Right forelimb (tissue), 1 donor: ENCODE measurements around the gene INVS.
"Not testable (repeated sequence)": the region's sequence is repeated elsewhere in the genome, so short reads cannot be mapped to it uniquely, and the experiment has no call there.

Experiments
- DNase-seq: peaks from one replicate; pipeline ENCODE4 v3.0.0-alpha.2; 2018

The INVS gene

GRCh38 chr9:100284247-100284646 is 185.2 kb downstream of the INVS start:
- no peak for DNase-seq

- no peak for DNase-seq
Observed at GRCh38 chr9:100285080-100285479, 186.0 kb downstream of the INVS start.

- DNase-seq = no peak
Observed at GRCh38 chr9:100285601-100286000, 186.6 kb downstream of the INVS start.

- no peak for DNase-seq
Observed at GRCh38 chr9:100286257-100286656, 187.2 kb downstream of the INVS start.

GRCh38 chr9:100287186-100287585 is 188.1 kb downstream of the INVS start:
- no peak for DNase-seq

GRCh38 chr9:100290714-100291113 is 191.7 kb downstream of the INVS start:
- no peak for DNase-seq

GRCh38 chr9:100292414-100292813 is 193.4 kb downstream of the INVS start:
- DNase-seq = no peak

- no peak for DNase-seq
Observed at GRCh38 chr9:100294341-100294740, 195.3 kb downstream of the INVS start.

GRCh38 chr9:100294806-100295205 is 195.8 kb downstream of the INVS start:
- no peak for DNase-seq

GRCh38 chr9:100295240-100295639 is 196.2 kb downstream of the INVS start:
- no peak for DNase-seq

- DNase-seq = no peak
Observed at GRCh38 chr9:100296407-100296806, 197.4 kb downstream of the INVS start.

- no peak for DNase-seq
Observed at GRCh38 chr9:100298378-100298777, 199.3 kb downstream of the INVS start.

- no peak for DNase-seq
Observed at GRCh38 chr9:100303747-100304146, 204.7 kb downstream of the INVS start.

- no peak for DNase-seq
Observed at GRCh38 chr9:100306283-100306682, 207.2 kb downstream of the INVS start.

- DNase-seq = no peak
Observed at GRCh38 chr9:100307080-100307479, 208.0 kb downstream of the INVS start.

GRCh38 chr9:100308965-100309564 is 210.0 kb downstream of the INVS start:
- DNase-seq = no peak

- DNase-seq = no peak
Observed at GRCh38 chr9:100309992-100310391, 210.9 kb downstream of the INVS start.

GRCh38 chr9:100315561-100315960 is 216.5 kb downstream of the INVS start:
- DNase-seq = no peak

- no peak for DNase-seq
Observed at GRCh38 chr9:100317706-100318105, 218.7 kb downstream of the INVS start.

GRCh38 chr9:100322954-100323536 is 224.0 kb downstream of the INVS start:
- DNase-seq = no peak

GRCh38 chr9:100324594-100325200 is 225.7 kb downstream of the INVS start:
- no peak for DNase-seq

- DNase-seq = not testable (repeated sequence)
Observed at GRCh38 chr9:100338736-100339135, 239.7 kb downstream of the INVS start.

- DNase-seq = no peak
Observed at GRCh38 chr9:100340224-100340623, 241.2 kb downstream of the INVS start.

- DNase-seq = no peak
Observed at GRCh38 chr9:100341889-100342288, 242.8 kb downstream of the INVS start.

- DNase-seq = no peak
Observed at GRCh38 chr9:100346836-100347235, 247.8 kb downstream of the INVS start.
